Keratinocyte (primary cell): Measurements from ENCODE around the gene CNTD1. TPM values are rescaled to one million over a fixed set of nuclear protein-coding genes. Genes with fewer than 3 reads are reported as not detected.

Experiments used
- DNase-seq: peaks from one replicate; pipeline ENCODE4 v3.0.0-alpha.2; 2011; ENCODE audit warnings: low read depth, missing footprints, low spot score
- FAIRE-seq: peaks from 2 replicates; lab custom pipeline; 2011; peaks lifted over from hg19 to GRCh38; lab: Jason Lieb, UNC
- H2AFZ ChIP-seq: 2 replicates; pipeline ENCODE4 v1.6.0; 2012; ENCODE audit warnings: low read length, control low read depth, inconsistent platforms; ENCODE audit not compliant: control insufficient read depth
- H3K27ac ChIP-seq: 2 replicates; pipeline ENCODE4 v1.5.1; 2011; ENCODE audit warnings: low read length; ENCODE audit not compliant: control insufficient read depth, insufficient read depth
- H3K27me3 ChIP-seq: 3 replicates; pipeline ENCODE4 v1.6.0; 2011; ENCODE audit warnings: low read length; ENCODE audit not compliant: control insufficient read depth, insufficient read depth; ENCODE audit errors: extremely low read depth
- H3K36me3 ChIP-seq, 2 experiments: 2 replicates in 1 of 2; 3 replicates in 1 of 2; pipeline ENCODE4 v1.5.1; 2011; ENCODE audit warnings: low read length in 2 of 2, mild to moderate bottlenecking in 1 of 2; ENCODE audit not compliant: control insufficient read depth in 2 of 2, insufficient read depth in 2 of 2; ENCODE audit errors: extremely low read depth in 1 of 2
- H3K4me1 ChIP-seq: 3 replicates; pipeline ENCODE4 v1.5.1; 2011; ENCODE audit warnings: low read length; ENCODE audit not compliant: control insufficient read depth, insufficient read depth; ENCODE audit errors: extremely low read depth
- H3K4me2 ChIP-seq: 3 replicates; pipeline ENCODE4 v1.6.0; 2011; ENCODE audit warnings: low read depth, low read length; ENCODE audit not compliant: control insufficient read depth, insufficient read depth; ENCODE audit errors: extremely low read depth
- H3K4me3 ChIP-seq, 3 experiments: fragments of 200-600 bp in 1 of 3; sonication (generic) in 1 of 3; 2 replicates in 2 of 3; 3 replicates in 1 of 3; pipeline ENCODE4 v1.5.1; 2011 to 2016; ENCODE audit warnings: low read length in 3 of 3, mild to moderate bottlenecking in 3 of 3, control low read depth in 2 of 3, inconsistent platforms in 1 of 3, low read depth in 1 of 3, mixed read lengths in 1 of 3, mixed run types in 1 of 3, moderate library complexity in 1 of 3; ENCODE audit not compliant: control insufficient read depth in 2 of 3, insufficient read depth in 2 of 3; ENCODE audit errors: extremely low read depth in 1 of 3
- H3K79me2 ChIP-seq: 2 replicates; pipeline ENCODE4 v1.6.0; 2012; ENCODE audit warnings: low read length; ENCODE audit not compliant: control insufficient read depth, insufficient read depth
- H3K9ac ChIP-seq: 3 replicates; pipeline ENCODE4 v1.6.0; 2011; ENCODE audit warnings: low read length; ENCODE audit not compliant: control insufficient read depth, insufficient read depth; ENCODE audit errors: extremely low read depth
- H3K9me1 ChIP-seq: 3 replicates; pipeline ENCODE4 v1.6.0; 2011; ENCODE audit warnings: low read length; ENCODE audit not compliant: control insufficient read depth, insufficient read depth; ENCODE audit errors: extremely low read depth
- H3K9me3 ChIP-seq: 2 replicates; pipeline ENCODE4 v1.5.1; 2012; ENCODE audit warnings: low read depth, low read length; ENCODE audit not compliant: control insufficient read depth
- H4K20me1 ChIP-seq: 3 replicates; pipeline ENCODE4 v1.6.0; 2011; ENCODE audit warnings: low read length; ENCODE audit not compliant: control insufficient read depth, insufficient read depth; ENCODE audit errors: extremely low read depth
- CTCF ChIP-seq, 3 experiments: IDR thresholded peaks in 1 of 3; conservative IDR thresholded peaks in 1 of 3; optimal IDR thresholded peaks in 1 of 3; 2 replicates in 2 of 3; 3 replicates in 1 of 3; pipeline versions ENCODE3 to v1.5.1; 2011; ENCODE audit warnings: low read length in 3 of 3, mild to moderate bottlenecking in 3 of 3, moderate library complexity in 2 of 3, control low read depth in 1 of 3, inconsistent platforms in 1 of 3; ENCODE audit not compliant: insufficient read depth in 2 of 3; ENCODE audit errors: extremely low read depth in 1 of 3
- EZH2 ChIP-seq: IDR thresholded peaks from one replicate; pipeline ENCODE4 v1.6.1; 2012; ENCODE audit warnings: inconsistent platforms, mild to moderate bottlenecking, low read length, moderate library complexity
- dilution Hi-C: fragments of 300-500 bp; cut with MboI; formaldehyde crosslinking; loops from one replicate; pipeline ENCODE4 v1.7.0; 2020; ENCODE audit warnings: low sequenced_read_pairs; ENCODE audit not compliant: extremely low pct_ligation_motif_present
- polyA plus RNA-seq, 5 experiments: library from polyadenylated mRNA; depleted of rRNA in 3 of 5; stranded (reverse) in 3 of 5; stranded (forward) in 1 of 5; unstranded in 1 of 5; fragments of >200 nt; gene quantifications; 1 replicate in 1 of 5; 2 replicates in 3 of 5; 3 replicates in 1 of 5; pipeline versions ENCODE4 v1.2.1 to v1.2.3, GENCODE V29; 2011 to 2012; ENCODE audit warnings: missing spikeins in 2 of 5, low read depth in 1 of 5, low replicate concordance in 1 of 5

Gene CNTD1
- polyA plus RNA-seq, 1 donor (not counting 4 experiments of a cell fraction or from before 2014, with no cell fraction given): not detected

- TF ChIP-seq EZH2 (no peak), CTCF (optimal IDR thresholded peaks at IDR 0.05 in 1 of 3, IDR thresholded peaks at IDR 0.05 in 1 of 3, conservative IDR thresholded peaks at IDR 0.05 in 1 of 3; ENCODE audit: extremely low read depth in 1 of 3, insufficient read depth in 2 of 3, low read length in 3 of 3) (no peak)
- DNase-seq (no peak), FAIRE-seq (no peak)
- Histone ChIP-seq H4K20me1 (no peaks in the 10 kb centered on the region), H3K27ac (no peak overlapping the region), H3K79me2 (no peaks in the 10 kb centered on the region), H3K9me1 (peaks cover 2% of the 10 kb centered on the region), H3K9ac (no peak overlapping the region), H3K4me1 (no peaks in the 10 kb centered on the region), H3K36me3 (peaks cover 6 to 8% of the 10 kb centered on the region in 2 experiments), H3K27me3 (no peaks in the 10 kb centered on the region), H3K4me2 (no peak overlapping the region), H2AFZ (no peak overlapping the region), H3K4me3 (no peak overlapping the region), H3K9me3 (no peaks in the 10 kb centered on the region)
- dilution Hi-C loops: no loop called here
Measured at GRCh38 chr17:42806249-42806648, 7.6 kb downstream of the CNTD1 start.

GRCh38 chr17:42809250-42809649, 10.6 kb downstream of the CNTD1 start:
- peaks cover 11 to 12% of the 10 kb centered on the region in 2 experiments for H3K36me3 ChIP-seq

More at GRCh38 chr17:42809250-42809649, 10.6 kb downstream of the CNTD1 start:
- Histone ChIP-seq H4K20me1 (no peaks in the 10 kb centered on the region), H3K9me3 (no peaks in the 10 kb centered on the region), H3K79me2 (no peaks in the 10 kb centered on the region), H3K27me3 (no peaks in the 10 kb centered on the region), H3K4me1 (no peaks in the 10 kb centered on the region), H3K9me1 (peaks cover 2% of the 10 kb centered on the region), H3K27ac (no peak overlapping the region), H3K9ac (peak overlapping the region; percentile 20), H3K4me3 (no peak overlapping the region), H3K4me2 (no peak overlapping the region), H2AFZ (no peak overlapping the region)
- DNase-seq (no peak), FAIRE-seq (no peak)
- dilution Hi-C loops: no loop called here
- TF ChIP-seq EZH2 (no peak), CTCF (optimal IDR thresholded peaks at IDR 0.05 in 1 of 3, IDR thresholded peaks at IDR 0.05 in 1 of 3, conservative IDR thresholded peaks at IDR 0.05 in 1 of 3; ENCODE audit: extremely low read depth in 1 of 3, insufficient read depth in 2 of 3, low read length in 3 of 3) (no peak)
